Cardiac fibroblast (primary cell): ENCODE measurements around the gene RFESD.
"Not testable (repeated sequence)": the region's sequence is repeated elsewhere in the genome, so short reads cannot be mapped to it uniquely, and the experiment has no call there.

ENCODE experiments used
- DNase-seq, 2 donors: peaks; one replicate each; pipeline versions ENCODE4 v3.0.0 to v3.0.0-alpha.2; 2010; ENCODE audit warnings: low read depth in 2 of 2
- H3K4me3 ChIP-seq, 2 donors: replicated peaks in 1 of 2; 1 replicate in 1 of 2; 2 replicates in 1 of 2; pipeline ENCODE4 v1.5.1; 2011; ENCODE audit warnings: low read depth in 2 of 2, low read length in 2 of 2, mild to moderate bottlenecking in 2 of 2, moderate library complexity in 1 of 2
- TF ChIP-seq, protein P1 (sequence below): IDR thresholded peaks from one replicate; pipeline ENCODE4 v1.5.1; 2011; ENCODE audit warnings: low read depth, mild to moderate bottlenecking, low read length, inconsistent platforms

Gene RFESD

DNA sequence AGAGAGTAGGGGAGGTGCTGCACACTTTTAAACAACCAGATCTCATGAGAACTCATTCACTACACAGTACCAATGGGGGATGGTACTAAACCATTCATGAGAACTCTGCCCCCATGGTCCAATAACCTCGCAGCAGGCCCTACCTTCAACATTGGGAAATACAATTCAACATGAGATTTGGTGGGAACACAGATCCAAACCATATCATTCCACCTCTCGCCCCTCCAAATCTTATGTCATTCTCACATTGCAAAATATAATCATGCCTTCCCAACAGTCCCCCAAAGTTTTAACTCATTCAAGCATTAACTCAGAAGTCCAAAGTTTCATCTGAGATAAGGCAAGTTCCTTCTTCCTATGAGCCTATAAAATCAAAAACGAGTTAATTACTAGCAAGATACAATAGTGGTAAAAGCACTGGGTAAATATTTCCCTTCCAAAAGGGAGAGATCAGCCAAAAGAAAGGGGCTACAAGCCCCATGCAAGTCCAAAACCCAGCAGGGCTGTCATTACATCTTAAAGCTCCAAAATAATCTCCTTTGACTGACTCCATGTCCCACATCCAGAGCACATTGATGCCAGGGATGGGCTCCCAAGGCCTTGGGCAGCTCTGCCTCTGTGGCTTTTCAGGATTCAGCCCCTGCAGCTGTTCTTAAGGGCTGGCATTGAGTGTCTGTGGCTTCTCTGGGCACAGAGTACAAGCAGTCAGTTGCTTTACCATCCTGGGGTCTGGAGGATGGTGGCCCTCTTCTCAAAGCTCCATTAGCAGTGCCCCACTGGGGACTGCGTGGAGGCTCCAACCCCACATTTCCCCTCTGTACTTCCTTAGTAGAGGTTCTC, 18.4 kb upstream of the RFESD start:
- no peak for DNase-seq
- H3K4me3 ChIP-seq: no peak overlapping the region
- TF ChIP-seq, protein P1, sequence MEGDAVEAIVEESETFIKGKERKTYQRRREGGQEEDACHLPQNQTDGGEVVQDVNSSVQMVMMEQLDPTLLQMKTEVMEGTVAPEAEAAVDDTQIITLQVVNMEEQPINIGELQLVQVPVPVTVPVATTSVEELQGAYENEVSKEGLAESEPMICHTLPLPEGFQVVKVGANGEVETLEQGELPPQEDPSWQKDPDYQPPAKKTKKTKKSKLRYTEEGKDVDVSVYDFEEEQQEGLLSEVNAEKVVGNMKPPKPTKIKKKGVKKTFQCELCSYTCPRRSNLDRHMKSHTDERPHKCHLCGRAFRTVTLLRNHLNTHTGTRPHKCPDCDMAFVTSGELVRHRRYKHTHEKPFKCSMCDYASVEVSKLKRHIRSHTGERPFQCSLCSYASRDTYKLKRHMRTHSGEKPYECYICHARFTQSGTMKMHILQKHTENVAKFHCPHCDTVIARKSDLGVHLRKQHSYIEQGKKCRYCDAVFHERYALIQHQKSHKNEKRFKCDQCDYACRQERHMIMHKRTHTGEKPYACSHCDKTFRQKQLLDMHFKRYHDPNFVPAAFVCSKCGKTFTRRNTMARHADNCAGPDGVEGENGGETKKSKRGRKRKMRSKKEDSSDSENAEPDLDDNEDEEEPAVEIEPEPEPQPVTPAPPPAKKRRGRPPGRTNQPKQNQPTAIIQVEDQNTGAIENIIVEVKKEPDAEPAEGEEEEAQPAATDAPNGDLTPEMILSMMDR: no peak

DNA sequence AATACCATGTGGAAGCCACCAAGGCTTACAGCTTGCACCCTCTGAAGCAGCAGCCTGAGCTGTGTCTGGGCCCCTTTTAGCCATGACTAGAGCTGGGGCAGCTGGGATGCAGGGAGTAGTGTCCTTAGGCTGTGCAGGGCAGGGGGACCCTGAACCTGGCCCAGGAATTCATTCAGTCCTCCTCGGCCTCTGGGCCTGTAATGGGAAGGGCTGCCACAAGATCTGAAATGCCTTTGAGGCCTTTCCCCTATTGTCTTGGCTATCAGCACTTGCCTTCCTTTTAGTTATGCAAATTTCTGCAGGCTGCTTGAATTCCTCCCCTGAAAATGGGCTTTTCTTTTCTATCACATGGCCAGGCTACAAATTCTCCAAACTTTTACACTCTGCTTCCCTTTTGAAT, 17.6 kb upstream of the RFESD start:
- no peak overlapping the region for H3K4me3 ChIP-seq
- TF ChIP-seq, protein P1: no peak
- DNase-seq: no peak

DNA sequence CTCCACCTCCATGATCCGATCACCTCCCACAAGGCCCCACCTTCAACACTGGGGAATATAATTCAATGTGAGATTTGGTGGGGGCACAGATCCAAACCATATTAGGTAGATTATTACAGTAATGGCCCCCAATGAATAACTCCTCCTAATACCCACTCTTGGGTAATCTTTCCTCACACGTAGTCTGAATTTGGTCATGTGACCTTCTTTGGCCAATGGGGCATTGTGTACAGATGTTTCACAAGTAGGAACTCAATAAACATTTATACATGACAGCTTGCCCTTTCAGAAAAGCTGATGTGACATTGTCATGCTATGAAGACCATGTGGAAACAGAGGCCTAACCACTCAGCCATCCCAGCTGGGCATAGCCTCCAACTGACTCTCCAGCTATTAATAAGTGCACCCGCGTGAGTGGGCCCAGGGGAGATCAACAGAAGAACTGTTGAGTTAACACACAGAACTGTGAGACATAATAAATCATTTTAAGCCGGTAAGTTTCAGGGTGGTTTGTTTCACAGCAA, 16.1 kb upstream of the RFESD start:
- TF ChIP-seq, protein P1: no peak
- H3K4me3 ChIP-seq: no peak overlapping the region
- no peak for DNase-seq

DNA sequence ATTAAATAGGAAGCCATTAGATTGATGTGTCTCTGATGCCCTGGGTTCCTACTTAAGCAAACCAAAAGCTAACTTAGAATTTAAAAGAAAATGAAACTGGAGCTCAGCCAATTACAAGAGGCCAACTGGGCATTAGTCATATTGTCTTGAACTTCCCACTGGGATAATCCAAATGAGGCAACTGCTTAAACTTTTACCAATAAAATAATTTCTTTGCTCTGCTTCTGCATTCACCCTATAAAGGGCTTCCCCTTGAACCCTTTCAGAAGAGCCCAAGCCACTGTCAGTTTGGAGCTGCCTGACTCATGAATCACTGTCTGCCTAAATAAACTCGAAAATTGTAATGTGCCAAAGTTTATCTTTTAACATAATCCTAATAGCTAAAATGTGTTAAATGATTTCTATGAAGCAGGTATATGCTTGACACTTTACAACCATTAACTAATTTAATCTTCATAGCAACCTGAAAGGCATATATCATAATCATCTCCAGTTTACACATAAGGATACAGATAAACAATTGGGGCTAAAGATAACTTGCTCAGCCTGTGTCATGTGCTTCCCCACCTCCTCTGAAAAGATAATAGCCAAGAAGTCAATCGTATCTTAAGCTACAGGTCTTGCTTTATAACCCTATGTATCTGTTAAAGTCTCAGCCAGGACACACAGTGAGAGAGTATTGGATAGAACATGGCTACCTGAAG, 15.2 kb upstream of the RFESD start:
- H3K4me3 ChIP-seq: no peak overlapping the region
- peak; percentile 88 to 89 for DNase-seq
- TF ChIP-seq, protein P1: no peak

- no peak overlapping the region for H3K4me3 ChIP-seq
- DNase-seq: peak; percentile 54 to 92
- TF ChIP-seq, protein P1: no peak
These were observed 14.4 kb upstream of the RFESD start for GRCh38 chr5:95631991-95632675.

DNA sequence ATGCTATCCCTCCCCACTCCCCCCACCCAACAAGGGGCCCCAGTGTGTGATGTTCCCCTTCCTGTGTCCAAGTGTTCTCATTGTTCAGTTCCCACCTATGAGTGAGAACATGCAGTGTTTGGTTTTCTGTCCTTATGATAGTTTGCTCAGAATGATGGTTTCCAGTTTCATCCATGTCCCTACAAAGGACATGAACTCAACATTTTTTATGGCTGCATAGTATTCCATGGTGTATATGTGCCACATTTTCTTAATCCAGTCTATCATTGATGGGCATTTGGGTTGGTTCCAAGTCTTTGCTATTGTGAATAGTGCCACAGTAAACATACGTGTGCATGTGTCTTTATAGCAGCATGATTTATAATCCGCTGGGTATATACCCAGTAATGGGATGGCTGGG, 13.6 kb upstream of the RFESD start:
- not testable (repeated sequence) for DNase-seq, H3K4me3 ChIP-seq

DNA sequence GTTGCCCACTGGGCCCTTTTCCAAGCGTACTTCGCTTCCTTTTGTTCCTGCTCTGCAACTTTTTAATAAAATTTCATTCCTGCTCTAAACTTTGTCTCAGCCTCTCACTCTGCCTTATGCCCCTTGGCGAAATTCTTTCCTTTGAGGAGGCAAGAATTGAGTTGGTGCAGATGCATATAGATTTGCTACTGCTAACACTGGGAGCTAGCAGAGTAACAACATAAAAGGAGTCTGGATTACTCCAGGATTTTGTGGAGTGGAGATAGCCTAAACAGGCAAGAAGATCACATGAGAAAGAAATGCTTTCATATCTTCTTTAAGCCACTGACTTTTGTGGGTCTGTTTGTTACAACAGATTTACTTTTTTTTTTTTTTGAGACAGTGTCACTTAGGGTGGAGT, 12.9 kb upstream of the RFESD start:
- no peak for DNase-seq
- H3K4me3 ChIP-seq: no peak overlapping the region
- TF ChIP-seq, protein P1: no peak
